Measurements from ENCODE around the gene C14orf93. TPM values are rescaled to one million over a fixed set of nuclear protein-coding genes. Genes with fewer than 3 reads are reported as not detected.

C14orf93 gene
- total RNA-seq, 1 donor from 2014 or later: 12.4 TPM

DNA sequence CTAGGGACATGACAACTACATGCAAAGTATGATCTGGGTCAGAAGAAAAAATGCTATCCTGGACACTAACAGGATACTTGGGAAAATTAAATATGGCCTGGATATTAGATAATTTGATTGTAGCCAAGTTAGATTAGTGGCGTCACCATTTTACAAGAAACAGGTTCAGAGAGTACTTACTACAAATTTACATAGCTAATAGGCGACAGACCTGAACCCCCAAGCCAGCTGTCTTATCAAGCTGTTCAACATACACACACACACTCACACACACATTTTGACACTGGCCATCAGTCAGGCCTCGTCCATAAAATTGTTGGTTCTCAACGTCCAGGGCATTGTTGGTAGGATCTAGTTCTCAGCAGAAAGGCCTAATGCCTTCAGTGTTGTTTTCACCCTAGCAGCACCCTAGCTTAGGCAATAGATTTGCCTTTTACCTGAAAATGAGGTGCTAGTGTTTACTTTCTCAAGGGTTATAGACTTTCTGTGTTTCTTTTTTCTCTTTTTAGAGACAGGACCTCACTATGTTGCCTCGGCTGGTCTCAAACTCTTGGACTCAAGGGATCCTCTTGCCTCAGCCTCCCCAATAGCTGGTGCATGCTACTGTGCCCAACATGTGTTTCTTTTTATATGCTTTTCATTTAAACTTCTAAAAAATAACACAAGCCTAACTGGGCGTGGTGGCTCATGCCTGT lies 3.3 kb upstream of the C14orf93 start:
- DNase-seq (ENCODE audit: extremely low spot score, unreplicated experiment): no peak
- Mint-ChIP-seq H3K4me1 (ENCODE audit: unreplicated experiment) (peaks cover 17% of the 10 kb centered on the region), H3K36me3 (ENCODE audit: unreplicated experiment) (no peaks in the 10 kb centered on the region), H3K27ac (ENCODE audit: unreplicated experiment) (no peak overlapping the region), H3K4me3 (ENCODE audit: unreplicated experiment) (no peak overlapping the region), H3K27me3 (ENCODE audit: unreplicated experiment) (no peaks in the 10 kb centered on the region), H3K9me3 (ENCODE audit: unreplicated experiment) (no peaks in the 10 kb centered on the region)
- TF ChIP-seq, protein P1, sequence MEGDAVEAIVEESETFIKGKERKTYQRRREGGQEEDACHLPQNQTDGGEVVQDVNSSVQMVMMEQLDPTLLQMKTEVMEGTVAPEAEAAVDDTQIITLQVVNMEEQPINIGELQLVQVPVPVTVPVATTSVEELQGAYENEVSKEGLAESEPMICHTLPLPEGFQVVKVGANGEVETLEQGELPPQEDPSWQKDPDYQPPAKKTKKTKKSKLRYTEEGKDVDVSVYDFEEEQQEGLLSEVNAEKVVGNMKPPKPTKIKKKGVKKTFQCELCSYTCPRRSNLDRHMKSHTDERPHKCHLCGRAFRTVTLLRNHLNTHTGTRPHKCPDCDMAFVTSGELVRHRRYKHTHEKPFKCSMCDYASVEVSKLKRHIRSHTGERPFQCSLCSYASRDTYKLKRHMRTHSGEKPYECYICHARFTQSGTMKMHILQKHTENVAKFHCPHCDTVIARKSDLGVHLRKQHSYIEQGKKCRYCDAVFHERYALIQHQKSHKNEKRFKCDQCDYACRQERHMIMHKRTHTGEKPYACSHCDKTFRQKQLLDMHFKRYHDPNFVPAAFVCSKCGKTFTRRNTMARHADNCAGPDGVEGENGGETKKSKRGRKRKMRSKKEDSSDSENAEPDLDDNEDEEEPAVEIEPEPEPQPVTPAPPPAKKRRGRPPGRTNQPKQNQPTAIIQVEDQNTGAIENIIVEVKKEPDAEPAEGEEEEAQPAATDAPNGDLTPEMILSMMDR (IDR thresholded peaks at IDR 0.05): no peak

DNA sequence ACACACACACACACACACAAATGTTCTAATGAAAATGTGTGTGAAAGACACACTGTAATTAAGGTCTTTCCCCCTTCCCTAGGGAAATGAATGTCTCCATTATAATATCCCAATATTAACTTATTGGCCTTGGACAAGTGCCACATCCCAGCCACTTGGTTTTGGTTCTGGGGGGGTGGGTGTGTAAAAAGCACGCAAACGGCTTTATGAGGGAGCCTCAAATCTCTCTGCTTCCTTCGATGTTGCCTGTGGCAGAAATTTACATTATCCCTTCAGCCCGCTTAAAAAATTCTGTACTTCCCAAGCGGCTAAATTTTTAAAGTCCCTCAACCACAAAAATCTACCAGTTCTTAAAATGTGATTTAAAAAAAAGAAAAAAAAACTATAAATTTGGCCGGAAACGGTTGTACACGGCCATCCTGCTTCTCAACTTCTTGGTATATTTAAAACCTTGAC lies 432 bp downstream of the C14orf93 start:
- peak overlapping the region; percentile 98 for H3K27ac Mint-ChIP-seq (ENCODE audit: unreplicated experiment)
- no peak for DNase-seq (ENCODE audit: extremely low spot score, unreplicated experiment)
- TF ChIP-seq, protein P1 (IDR thresholded peaks at IDR 0.05): no peak
- peaks cover 43% of the 10 kb centered on the region for H3K4me1 Mint-ChIP-seq (ENCODE audit: unreplicated experiment)
- no peaks in the 10 kb centered on the region for H3K9me3 Mint-ChIP-seq (ENCODE audit: unreplicated experiment)
- H3K36me3 Mint-ChIP-seq (ENCODE audit: unreplicated experiment): peaks cover 2% of the 10 kb centered on the region
- H3K4me3 Mint-ChIP-seq (ENCODE audit: unreplicated experiment): peak overlapping the region; percentile 93
- no peaks in the 10 kb centered on the region for H3K27me3 Mint-ChIP-seq (ENCODE audit: unreplicated experiment)

DNA sequence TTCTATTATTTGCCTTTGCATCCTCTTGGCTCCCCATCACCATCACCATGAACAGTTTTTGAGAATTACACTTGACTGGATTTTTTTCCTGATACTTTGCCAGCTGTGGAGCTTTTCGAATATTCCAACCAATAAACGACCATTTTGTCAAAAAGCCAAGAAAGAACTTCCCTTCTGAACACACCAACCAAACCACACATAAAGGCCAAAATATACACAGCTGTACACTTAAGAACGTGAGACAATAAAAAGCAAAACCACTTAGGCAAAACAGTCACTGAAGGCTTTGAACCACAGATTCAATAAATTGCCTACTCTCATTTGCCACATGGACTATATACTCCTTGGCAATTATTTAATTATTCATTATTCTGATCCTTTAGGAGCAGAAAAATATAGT lies 1.1 kb downstream of the C14orf93 start:
- TF ChIP-seq, protein P1 (IDR thresholded peaks at IDR 0.05): no peak
- Mint-ChIP-seq H3K27me3 (ENCODE audit: unreplicated experiment) (no peaks in the 10 kb centered on the region), H3K36me3 (ENCODE audit: unreplicated experiment) (peaks cover 2% of the 10 kb centered on the region), H3K4me3 (ENCODE audit: unreplicated experiment) (peak overlapping the region; percentile 18), H3K27ac (ENCODE audit: unreplicated experiment) (peak overlapping the region; percentile 99), H3K4me1 (ENCODE audit: unreplicated experiment) (peaks cover 43% of the 10 kb centered on the region), H3K9me3 (ENCODE audit: unreplicated experiment) (no peaks in the 10 kb centered on the region)
- no peak for DNase-seq (ENCODE audit: extremely low spot score, unreplicated experiment)

DNA sequence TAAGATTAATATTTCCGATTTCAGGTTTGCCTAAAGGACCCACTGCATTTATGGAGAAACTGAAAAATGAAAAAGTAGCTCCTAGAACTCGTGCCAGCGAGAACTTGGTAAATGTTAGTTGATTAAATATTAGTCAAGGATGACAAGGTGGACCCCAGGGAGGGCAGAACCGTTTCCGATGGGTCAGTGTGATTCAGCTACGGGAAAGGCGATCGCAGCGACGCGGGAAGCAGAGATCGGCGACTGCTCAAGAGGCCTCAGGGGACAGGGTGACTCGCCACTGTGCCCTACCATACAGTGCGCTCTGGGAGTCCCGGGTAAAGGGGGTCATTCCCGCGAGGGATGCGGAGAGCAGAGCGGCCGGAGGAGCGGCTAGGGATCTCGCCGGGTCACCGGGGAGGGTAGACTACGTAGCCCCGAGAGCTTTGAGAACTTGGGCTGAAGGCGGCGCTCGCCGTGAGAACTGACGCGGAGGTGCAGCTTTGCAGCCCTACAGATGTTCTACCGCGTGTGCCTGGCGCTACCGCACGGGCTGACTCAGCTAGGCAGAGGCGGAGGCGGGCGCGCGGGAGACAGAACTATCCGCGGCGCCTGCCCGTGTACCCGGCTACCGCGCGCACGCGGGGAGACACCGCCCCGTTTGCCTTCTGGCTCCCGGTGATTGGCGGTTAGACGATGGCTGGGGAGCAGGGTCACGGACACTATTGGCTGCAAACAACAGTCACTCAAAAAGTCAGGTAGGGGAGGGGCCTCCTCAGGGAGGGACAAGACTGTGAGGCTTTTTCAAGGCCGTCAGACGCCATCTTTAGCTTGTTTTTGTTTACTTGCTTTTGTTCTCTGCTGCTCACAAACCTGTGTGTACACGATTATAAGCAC lies 3.2 kb downstream of the C14orf93 start:
- H3K4me3 Mint-ChIP-seq (ENCODE audit: unreplicated experiment): peak overlapping the region; percentile 94
- peaks cover 2% of the 10 kb centered on the region for H3K36me3 Mint-ChIP-seq (ENCODE audit: unreplicated experiment)
- peak; percentile 98 for DNase-seq (ENCODE audit: extremely low spot score, unreplicated experiment)
- TF ChIP-seq, protein P1 (IDR thresholded peaks at IDR 0.05): peak; percentile 46
- peaks cover 43% of the 10 kb centered on the region for H3K4me1 Mint-ChIP-seq (ENCODE audit: unreplicated experiment)
- H3K27me3 Mint-ChIP-seq (ENCODE audit: unreplicated experiment): no peaks in the 10 kb centered on the region
- H3K27ac Mint-ChIP-seq (ENCODE audit: unreplicated experiment): peak overlapping the region; percentile 99
- no peaks in the 10 kb centered on the region for H3K9me3 Mint-ChIP-seq (ENCODE audit: unreplicated experiment)

DNA sequence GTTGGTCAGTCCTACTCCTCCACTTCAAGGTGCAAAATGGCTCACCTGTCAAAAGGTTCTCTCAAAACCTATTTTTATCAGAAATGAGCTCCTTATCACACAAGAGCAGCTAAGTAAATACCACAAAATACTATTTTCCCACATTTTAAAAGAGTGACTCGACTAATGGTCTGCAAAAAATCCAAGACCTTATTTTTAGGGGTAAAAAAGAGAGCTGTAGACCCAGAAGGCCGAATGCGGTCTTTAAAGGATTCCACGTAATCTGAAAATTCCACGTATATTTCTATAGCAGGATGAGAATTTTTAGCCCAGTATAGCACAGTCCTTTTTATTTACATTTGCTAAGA lies 3.8 kb downstream of the C14orf93 start:
- Mint-ChIP-seq H3K4me1 (ENCODE audit: unreplicated experiment) (peaks cover 43% of the 10 kb centered on the region), H3K27ac (ENCODE audit: unreplicated experiment) (peak overlapping the region; percentile 99), H3K27me3 (ENCODE audit: unreplicated experiment) (no peaks in the 10 kb centered on the region), H3K36me3 (ENCODE audit: unreplicated experiment) (peaks cover 2% of the 10 kb centered on the region), H3K4me3 (ENCODE audit: unreplicated experiment) (peak overlapping the region; percentile 94), H3K9me3 (ENCODE audit: unreplicated experiment) (no peaks in the 10 kb centered on the region)
- TF ChIP-seq, protein P1 (IDR thresholded peaks at IDR 0.05): no peak
- no peak for DNase-seq (ENCODE audit: extremely low spot score, unreplicated experiment)
